HEK293 (cell line): ENCODE data around the gene PLOD3.

Source experiments
- CTCF ChIP-seq: fragments of 450-650 bp; formaldehyde crosslinking; IDR thresholded peaks from 2 replicates; pipeline ENCODE4 v1.5.1; 2016; ENCODE audit warnings: missing biosample characterization, missing genetic modification characterization
- ZFP37 ChIP-seq: fragments of 450-650 bp; formaldehyde crosslinking; IDR thresholded peaks from 2 replicates; pipeline ENCODE4 v1.5.1; 2016; ENCODE audit warnings: missing biosample characterization, missing genetic modification characterization
- ZNF366 ChIP-seq: fragments of 450-650 bp; formaldehyde crosslinking; conservative IDR thresholded peaks from 2 replicates; pipeline ENCODE4 v1.5.1; 2016; ENCODE audit warnings: missing biosample characterization, missing genetic modification characterization
- ZNF596 ChIP-seq: fragments of 450-650 bp; IDR thresholded peaks from 2 replicates; pipeline ENCODE4 v1.5.0; 2018; ENCODE audit warnings: missing biosample characterization, mild to moderate bottlenecking, missing genetic modification characterization, moderate library complexity
- ZNF76 ChIP-seq: fragments of 450-650 bp; formaldehyde crosslinking; IDR thresholded peaks from 2 replicates; pipeline ENCODE4; 2016; ENCODE audit warnings: low read depth, missing biosample characterization, missing genetic modification characterization, borderline replicate concordance

- TF ChIP-seq CTCF (tag by site-specific recombination) (no peak), ZNF596 (tag by site-specific recombination) (peak; percentile 7; the same call in 1 of the 2 replicates), ZFP37 (0 out of 2 replicates have a peak, but pooled peaks have one; percentile 38), ZNF366 (tag by site-specific recombination) (peak; percentile 94), ZNF76 (0 out of 2 replicates have a peak, but pooled peaks have one; percentile 10)
These were observed 50.3 kb downstream of the PLOD3 start for GRCh38 chr7:101166909-101167644.
